ENCODE results near the gene ELP6. TPM values are rescaled to one million over a fixed set of nuclear protein-coding genes. Genes with fewer than 3 reads are reported as not detected.
"Not testable (repeated sequence)": the region's sequence is repeated elsewhere in the genome, so short reads cannot be mapped to it uniquely, and the experiment has no call there.

Gene ELP6
- polyA plus RNA-seq, 3 donors: 17.8 to 31.9 (median 22.4) TPM

DNA sequence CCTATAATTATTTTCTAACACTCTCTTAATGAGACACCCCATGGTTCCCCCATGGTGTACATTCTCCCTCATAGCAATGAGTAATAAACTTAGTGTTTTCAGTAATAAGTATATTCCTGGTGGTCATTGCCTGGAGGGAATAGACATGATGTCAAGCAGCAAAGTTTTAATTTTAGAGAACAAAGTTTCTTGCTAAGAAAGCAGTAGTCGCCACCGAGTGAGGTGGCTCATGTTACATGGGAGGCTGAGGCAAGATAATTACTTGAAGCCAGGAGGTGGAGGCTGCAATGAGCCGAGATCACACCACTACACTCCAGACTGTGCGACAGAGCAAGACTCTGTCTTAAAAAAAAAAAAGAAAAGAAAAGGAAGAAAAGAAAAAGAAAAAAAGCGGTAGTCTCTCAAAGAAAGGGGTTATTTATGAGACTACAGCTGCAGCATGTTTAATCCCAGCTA lies 2.4 kb upstream of the ELP6 start:
- no peak overlapping the region for H3K27ac ChIP-seq (ENCODE audit: low read depth, low read length)
- 53 to 73% (median 69%) methylated on average over 5 of the region's 5 CpGs for WGBS, 3 donors

DNA sequence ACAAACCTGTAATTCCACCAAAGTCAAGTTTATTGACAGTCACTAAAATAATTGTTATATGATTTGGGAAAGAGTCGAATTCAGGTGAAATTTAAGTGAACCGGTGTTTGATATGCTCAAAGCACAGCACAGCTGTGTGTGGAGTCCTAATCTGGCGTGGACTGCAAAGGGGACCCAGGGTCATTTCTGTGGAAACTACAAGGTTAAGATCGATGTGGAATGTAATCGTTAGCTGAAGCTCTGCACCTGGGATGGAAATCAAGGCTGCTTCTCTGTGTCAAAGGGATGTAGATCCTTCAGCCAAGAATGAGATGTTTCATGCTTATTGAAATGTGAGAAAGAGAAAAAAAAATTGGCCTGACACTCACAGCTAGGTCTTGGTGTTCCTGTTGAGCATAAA lies 1.6 kb upstream of the ELP6 start:
- 31 to 77% (median 76%) methylated on average over 5 of the region's 5 CpGs for WGBS, 3 donors
- no peak overlapping the region for H3K27ac ChIP-seq (ENCODE audit: low read depth, low read length)

DNA sequence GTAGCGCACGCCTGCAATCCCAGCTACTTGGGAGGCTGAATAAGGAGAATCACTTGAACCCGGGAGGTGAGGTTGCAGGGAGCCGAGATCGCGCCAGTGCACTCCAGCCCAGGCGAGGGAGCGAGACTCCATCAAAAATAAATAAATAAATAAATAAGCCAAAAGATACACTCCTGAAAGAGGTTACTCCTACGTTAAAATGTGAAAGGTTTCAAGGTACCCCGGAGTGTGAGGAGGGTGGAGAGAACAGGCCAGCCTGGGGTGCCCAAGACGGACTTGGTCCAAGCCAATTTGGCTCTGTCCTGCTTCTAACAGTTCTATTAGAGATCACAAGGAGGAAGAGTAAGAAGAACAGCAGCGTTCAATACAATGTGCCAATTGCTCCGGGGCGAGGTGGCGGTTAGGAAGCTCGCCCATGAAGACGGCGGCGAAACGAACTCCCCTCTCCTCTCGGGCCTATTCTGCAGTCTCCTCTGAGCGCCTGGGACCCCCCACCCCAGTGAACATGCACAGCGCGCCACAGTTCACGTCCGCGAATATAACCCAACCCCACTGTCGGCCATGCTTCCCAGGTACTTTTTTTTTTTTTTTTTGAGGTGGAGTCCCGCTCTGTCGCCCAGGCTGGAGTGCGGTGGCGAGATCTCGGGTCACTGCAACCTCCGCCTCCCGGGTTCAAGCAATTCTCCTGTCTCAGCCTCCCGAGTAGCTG lies 942 bp downstream of the ELP6 start:
- H3K27ac ChIP-seq (ENCODE audit: low read depth, low read length): no peak overlapping the region
- WGBS, 3 donors: 16 to 19% (median 18%) methylated on average over 36 of the region's 36 CpGs

DNA sequence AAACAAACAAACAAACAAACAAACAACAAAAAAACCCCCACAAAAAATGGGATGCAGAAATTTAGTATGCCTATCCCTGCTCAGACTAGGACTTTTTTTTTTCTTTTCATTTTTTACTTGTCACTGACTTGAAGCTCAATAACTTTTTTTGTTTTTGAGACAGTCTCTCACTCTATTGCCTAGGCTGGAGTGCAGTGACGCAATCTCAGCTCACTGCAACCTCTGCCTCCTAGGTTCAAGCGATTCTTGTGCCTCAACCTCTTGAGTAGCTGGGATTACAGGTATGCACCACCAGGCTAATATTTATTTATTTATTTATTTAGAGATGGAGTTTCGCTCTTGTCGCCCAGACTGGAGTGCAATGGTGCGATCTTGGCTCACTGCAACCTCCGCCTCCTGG lies 8.2 kb downstream of the ELP6 start:
- 98 to 99% (median 98%) methylated on average over 6 of the region's 6 CpGs for WGBS, 3 donors
- not testable (repeated sequence) for H3K27ac ChIP-seq (ENCODE audit: low read depth, low read length)

DNA sequence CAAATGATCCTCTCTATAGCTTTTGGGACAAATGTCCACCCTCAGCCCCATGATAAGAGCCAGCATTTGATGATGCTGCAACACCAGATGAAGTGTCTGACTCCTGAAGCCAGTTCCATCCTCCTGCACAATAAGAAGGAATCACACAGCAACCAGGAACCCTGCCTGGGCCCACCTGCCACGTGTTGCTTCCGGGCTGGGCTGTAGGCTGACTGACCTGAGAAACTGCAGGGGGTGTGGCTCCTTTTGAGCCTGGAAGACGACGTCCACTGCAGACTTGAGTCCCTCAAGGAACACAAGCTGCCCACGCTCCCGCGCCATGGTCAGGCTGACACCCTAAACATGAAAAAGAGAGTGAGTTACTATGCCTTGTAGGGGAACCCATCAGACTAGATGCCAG lies 9.4 kb downstream of the ELP6 start:
- WGBS, 3 donors: 85 to 90% (median 88%) methylated on average over 7 of the region's 7 CpGs
- no peak overlapping the region for H3K27ac ChIP-seq (ENCODE audit: low read depth, low read length)

DNA sequence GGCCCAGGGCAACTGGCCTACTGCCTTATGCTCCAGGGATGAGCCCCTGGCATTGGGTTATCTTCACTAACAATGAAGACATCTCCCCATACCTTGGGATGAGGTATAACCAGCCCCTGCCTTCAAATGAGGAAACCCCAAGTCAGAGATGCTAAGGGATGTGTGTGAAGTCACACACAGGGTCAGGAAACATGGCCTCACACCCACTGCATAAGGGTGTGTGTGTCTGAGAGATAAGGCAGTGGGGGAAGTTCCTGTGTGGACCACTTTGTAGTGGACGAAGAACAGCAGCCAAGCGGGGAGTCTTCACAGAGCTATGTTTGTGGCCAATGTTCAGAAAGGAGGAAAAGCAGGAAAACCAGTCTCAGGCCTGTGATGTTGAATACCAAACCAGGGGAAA lies 10.5 kb downstream of the ELP6 start:
- WGBS, 3 donors: 85 to 92% (median 88%) methylated on average over 2 of the region's 2 CpGs
- no peak overlapping the region for H3K27ac ChIP-seq (ENCODE audit: low read depth, low read length)

DNA sequence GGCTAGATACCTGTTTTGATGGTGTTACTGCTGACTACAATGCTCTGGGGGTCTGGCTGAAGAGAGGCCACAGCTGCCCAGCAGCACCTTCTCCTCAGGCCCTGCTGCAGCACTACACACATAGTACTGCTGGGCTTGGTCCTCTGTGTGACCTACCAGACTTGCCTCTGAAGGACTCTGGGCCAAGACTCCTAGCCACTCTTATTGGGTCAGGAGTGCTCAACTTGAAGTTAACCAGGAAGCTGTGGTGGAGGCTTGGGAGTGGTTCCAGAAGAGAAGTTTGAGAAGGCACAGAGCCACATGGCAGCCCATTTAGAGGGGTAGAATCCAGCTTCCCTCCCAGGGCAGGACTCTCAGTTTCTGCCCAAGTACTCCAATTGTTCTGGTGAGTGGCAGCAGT lies 16.6 kb downstream of the ELP6 start:
- H3K27ac ChIP-seq (ENCODE audit: low read depth, low read length): no peak overlapping the region

DNA sequence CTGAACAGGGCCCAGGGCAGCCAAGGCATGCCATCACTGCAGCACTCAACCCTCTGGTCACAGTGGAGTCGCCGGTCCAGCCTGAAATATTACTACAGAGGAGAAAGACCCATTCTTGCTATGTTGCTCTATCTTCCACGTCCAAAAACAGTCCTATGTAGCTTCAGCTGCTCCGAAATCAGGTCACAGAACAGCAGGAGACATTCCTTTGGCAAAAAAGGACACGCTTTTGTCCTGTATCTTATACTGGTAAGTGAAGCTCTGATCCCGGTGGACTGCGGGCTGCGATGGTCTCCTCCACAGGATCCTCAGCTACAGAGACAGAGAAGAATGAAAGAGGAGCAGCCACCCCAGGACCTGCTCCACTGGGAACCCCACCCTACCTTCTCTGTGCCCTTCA lies 17.6 kb downstream of the ELP6 start:
- 88 to 96% (median 94%) methylated on average over 8 of the region's 8 CpGs for WGBS, 3 donors
- no peak overlapping the region for H3K27ac ChIP-seq (ENCODE audit: low read depth, low read length)

DNA sequence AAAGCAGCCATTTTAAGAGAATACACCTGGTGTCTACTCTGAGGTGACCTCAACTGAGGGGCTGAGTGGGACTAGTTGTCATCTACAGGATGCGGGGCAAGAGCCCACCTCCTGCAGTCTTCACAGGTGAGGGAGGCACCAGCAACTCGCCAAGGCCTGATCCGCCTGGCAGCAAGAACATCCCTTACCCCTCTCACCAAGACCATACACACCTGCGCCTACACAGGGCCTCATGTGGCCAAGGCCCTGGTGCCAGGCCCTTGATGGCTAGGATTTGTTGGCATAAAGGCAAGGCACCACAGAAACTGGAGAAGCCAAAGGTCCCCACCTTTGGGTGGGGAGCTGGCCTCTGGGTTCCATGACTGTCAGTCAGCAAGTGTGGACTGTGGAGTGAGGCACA lies 18.4 kb downstream of the ELP6 start:
- 93 to 99% (median 98%) methylated on average over 4 of the region's 4 CpGs for WGBS, 3 donors
- no peak overlapping the region for H3K27ac ChIP-seq (ENCODE audit: low read depth, low read length)

DNA sequence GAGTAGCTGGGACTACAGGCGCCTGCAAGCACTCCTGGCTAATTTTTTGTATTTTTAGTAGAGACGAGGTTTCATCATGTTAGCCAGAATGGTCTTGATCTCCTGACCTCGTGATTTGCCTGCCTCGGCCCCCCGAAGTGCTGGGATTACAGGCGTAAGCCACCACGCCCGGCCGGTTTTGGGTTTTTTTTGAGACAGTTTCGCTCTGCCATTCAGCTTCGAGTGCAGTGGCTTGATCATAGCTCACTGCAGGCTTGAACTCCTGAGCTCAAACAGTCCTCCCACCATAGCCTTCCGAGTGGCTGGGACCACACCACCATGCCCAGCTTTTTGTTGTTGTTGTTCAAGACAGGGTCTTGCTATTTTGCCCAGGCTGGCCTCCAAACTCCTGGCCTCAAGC lies 21.7 kb downstream of the ELP6 start:
- H3K27ac ChIP-seq (ENCODE audit: low read depth, low read length): no peak overlapping the region
- 92 to 95% (median 93%) methylated on average over 12 of the region's 12 CpGs for WGBS, 3 donors

DNA sequence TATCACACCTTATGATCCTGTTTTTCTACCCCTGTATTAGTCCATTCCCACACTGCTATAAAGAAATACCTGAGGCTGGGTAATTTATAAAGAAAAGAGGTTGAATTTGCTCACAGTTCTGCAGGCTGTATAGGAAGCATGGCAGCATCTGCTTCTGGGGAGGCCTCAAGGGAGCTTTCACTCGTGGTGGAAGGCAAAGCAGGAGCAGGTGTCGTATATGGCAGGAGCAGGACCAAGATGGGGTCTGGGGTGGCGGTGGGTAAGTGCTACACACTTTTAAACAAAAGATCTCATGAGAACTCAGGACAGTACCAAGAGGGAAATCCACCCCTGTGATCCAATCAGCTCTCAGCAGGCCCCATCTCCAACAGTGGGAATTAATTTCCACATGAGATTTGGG lies 22.3 kb downstream of the ELP6 start:
- 85 to 92% (median 87%) methylated on average over 3 of the region's 3 CpGs for WGBS, 3 donors
- no peak overlapping the region for H3K27ac ChIP-seq (ENCODE audit: low read depth, low read length)

DNA sequence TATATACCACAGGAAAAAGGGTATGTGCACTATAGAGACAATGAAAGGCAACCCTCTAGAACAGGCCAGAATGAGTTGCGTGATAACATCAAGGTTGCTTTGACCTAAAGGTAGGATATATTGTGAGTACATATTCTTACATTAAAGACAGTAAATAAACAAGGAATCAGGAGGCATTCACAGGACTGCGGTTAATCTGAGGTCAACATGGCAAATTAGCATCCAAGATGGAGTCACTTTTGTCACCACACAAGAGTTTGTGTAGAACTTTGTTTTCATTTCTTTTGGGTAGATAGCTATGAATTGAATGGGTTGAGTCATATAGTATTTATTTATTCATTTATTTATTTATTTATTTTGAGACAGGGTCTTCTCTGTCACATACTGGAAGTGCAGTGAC lies 26.2 kb downstream of the ELP6 start:
- H3K27ac ChIP-seq (ENCODE audit: low read depth, low read length): no peak overlapping the region
- WGBS, 3 donors: 97 to 99% (median 97%) methylated on average over 2 of the region's 2 CpGs

DNA sequence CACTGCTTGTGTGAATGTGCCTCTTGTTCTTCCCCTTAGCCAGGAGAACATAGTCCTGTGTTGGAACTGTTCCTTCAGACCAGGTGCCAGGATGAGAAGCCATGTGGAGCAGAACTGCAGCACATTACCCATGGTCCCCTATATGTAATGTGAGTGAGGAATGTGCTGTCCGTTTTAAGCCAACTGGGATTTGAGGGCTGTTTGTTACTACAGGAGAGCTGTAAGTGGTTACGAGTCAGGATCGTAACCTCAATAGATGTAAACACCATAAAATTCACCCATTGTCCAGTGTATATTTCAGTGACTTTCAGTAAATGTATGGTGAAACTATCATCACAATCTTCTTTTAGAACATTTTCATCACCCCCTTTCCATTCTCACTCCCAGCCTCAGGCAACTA lies 27.7 kb downstream of the ELP6 start:
- WGBS, 3 donors: 86 to 92% (median 89%) methylated on average over 3 of the region's 3 CpGs
- no peak overlapping the region for H3K27ac ChIP-seq (ENCODE audit: low read depth, low read length)

DNA sequence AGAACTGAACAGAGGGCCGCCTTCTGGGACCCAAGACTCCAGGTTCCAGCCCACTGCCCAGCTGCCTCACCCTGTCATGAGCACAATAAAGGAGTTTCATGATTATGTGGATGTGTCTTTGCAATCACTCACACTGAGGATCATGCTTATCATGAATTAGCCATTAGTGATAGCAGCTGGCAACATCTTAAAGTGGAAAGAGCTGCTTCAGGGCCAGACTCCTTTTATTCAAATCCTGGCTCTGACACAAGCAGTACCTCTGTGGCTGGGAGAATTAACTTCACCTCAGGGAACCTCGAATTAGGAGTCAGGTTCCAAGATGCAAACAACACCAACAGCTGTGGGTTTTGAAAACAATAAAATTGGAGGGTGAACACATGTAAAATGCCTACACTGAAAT lies 31.1 kb downstream of the ELP6 start:
- H3K27ac ChIP-seq (ENCODE audit: low read depth, low read length): no peak overlapping the region
- 25 to 66% (median 63%) methylated on average over 2 of the region's 2 CpGs for WGBS, 3 donors

DNA sequence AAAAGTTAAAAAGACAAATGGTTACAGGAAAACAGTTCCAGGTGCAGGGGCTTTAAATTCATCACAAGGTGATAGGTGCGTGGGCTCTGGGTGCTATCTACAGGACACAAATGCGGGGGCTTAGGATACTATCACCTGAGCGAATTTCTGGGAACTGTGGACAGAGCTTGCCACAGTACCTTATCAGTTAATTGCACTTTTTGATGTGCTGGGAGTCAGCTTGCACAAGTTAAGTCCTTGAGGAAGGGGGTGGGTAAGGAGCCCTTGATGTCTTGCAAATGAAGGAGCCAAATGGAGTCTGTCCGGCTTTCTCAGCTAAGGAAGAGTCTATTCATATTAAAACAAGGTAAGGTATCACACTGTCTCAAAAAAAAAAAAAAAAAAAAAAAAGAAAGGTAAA lies 31.7 kb downstream of the ELP6 start:
- WGBS, 3 donors: 45 to 77% (median 73%) methylated on average over 4 of the region's 4 CpGs

DNA sequence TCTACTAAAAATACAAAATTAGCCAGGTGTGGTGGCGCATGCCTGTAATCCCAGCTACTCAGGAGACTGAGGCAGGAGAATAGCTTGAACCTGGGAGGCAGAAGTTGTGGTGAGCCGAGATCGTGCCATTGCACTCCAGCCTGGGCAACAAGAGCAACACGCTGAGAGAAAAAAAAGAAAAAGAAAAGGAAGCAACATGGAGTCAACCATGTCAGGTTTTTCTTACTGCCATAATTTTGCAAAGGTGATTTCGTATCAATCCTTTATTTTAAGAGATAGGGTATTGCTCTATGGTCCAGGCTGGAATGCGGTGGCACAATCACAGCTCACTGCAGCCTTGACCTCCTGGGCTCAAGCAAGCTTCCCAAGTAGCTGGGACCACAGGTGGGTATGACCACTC lies 33.2 kb downstream of the ELP6 start:
- not testable (repeated sequence) for H3K27ac ChIP-seq (ENCODE audit: low read depth, low read length)
- 93 to 95% (median 93%) methylated on average over 6 of the region's 6 CpGs for WGBS, 3 donors

More for the DNA sequence above, 31.7 kb downstream of the ELP6 start:
- not testable (repeated sequence) for H3K27ac ChIP-seq (ENCODE audit: low read depth, low read length)

DNA sequence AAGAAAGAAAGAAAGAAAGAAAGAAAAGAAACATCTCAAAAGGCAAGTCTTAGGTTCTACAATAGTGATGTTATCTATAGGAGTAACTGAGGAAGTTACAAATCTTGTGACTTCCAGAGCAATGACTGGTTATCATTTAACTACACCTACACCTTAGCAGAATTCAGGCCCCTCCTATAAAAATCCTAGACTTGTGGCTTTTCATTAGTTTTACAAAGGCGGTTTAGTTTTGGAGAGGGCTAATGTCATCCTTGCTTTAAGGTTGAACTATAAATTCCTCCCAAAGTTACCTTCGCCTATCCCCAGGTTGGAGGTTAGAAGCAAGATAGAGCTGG lies 33.7 kb downstream of the ELP6 start:
- no peak overlapping the region for H3K27ac ChIP-seq (ENCODE audit: low read depth, low read length)
- WGBS, 3 donors: 90 to 97% (median 96%) methylated on average over 2 of the region's 2 CpGs

DNA sequence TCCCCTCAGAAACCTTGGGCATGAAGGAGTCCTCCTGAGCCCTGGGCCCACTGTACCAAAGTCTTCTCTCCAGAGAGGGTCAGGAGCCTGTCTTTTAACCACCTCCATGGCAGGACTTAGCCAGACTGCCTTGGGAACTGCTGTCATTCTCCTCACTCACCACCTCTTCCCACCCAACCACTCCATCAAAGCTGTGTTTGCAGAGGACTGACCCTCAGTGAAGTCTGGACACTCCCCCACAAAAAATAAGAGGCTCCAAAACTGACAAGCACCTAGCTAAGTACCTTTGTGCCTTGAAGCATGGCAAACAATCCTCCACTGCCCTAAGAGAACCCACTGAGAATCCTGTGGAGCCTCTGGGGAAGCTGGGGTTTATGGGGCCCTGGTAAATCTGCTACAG lies 35.5 kb downstream of the ELP6 start:
- H3K27ac ChIP-seq (ENCODE audit: low read depth, low read length): no peak overlapping the region

DNA sequence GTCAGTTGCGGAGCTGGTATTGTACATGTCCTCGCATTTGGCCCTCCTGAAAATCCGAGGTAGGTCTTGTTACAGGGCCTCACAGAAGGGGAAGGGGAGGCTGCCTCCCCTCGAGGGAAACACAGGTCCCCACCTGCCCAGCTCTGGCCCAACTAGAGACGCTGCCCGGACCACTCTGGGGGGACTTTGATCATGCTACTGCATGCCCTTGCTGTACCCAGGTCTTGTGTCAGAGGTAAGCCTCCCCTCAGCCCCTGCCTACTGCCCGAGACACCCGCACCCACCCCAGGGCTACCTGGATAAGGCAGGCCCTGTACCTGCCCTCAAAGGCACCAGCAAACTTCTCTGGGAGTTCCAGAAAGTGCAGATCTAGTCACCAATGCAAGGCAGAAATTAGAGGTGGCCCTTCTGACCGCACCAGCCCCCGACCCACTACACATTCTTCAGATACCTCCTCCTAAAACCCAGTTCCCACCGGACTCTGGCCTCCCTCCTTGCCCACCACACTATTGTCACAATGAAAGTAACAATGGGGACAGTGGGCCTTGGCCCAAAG lies 36.8 kb downstream of the ELP6 start:
- WGBS, 3 donors: 83 to 93% (median 89%) methylated on average over 11 of the region's 11 CpGs
- no peak overlapping the region for H3K27ac ChIP-seq (ENCODE audit: low read depth, low read length)

DNA sequence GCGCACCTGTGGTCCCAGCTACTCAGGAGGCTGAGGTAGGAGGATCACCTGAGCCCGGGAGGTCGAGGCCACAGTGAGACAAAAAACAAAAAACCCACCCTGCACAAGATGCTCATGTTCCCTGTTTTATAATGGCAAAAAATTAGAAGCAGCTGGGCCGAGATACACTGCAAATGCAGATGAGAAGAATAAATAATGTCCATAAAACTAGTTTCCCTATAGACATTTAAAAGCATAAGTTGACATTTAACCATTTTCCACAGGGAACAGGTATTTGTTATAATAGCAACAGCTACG lies 37.2 kb downstream of the ELP6 start:
- no peak overlapping the region for H3K27ac ChIP-seq (ENCODE audit: low read depth, low read length)
- 46 to 70% (median 57%) methylated on average over 5 of the region's 5 CpGs for WGBS, 3 donors

Data from adipose tissue (tissue), 3 donors.